SU-DHL-6 (cell line): ENCODE results near the gene NAT9.

Experiments
- EZH2phosphoT487 ChIP-seq: fragments of 200-600 bp; sonication (generic), shearing (Covaris generic); conservative IDR thresholded peaks from 2 replicates; pipeline ENCODE4 v1.6.1; 2018; ENCODE audit warnings: mild to moderate bottlenecking, antibody characterized with exemption, low read length, moderate library complexity, mixed read lengths
- TF ChIP-seq, protein P1 (sequence below): fragments of 200-600 bp; sonication (generic); IDR thresholded peaks from one replicate; pipeline ENCODE4 v1.5.1; 2017; ENCODE audit warnings: antibody characterized with exemption, mild to moderate bottlenecking, low read length, moderate library complexity; ENCODE audit not compliant: insufficient read depth, poor library complexity, severe bottlenecking

DNA sequence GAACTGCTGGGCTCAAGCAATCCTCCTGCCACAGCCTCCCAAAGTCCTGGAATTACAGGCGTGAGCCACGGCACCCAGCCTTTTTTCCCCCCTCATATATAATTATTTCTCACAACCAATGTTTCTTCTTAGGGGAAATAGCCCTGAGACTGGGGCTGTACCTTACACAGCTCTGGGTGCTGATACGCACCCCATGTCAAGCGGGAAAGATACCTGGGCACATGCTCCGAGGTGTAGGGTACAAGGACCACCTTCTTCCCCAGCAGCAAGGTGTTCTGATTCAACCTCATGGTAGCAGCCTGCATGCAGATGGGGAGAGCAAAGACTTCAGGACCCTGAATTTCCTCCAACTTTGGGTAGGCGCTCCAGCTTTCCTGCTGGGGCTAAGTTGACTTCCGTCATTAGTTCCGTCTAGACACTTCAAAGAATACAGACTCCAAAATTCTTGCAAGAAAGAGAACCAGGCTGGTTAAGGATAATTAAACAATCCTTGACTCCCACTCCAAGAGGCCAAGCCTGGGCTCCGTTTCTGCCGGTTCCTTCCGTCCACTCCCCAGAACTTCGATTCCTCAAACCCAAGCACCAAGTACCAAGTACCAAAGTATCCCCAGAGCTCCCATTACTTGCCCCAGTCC lies 619 bp downstream of the NAT9 start:
- TF ChIP-seq, protein P1, sequence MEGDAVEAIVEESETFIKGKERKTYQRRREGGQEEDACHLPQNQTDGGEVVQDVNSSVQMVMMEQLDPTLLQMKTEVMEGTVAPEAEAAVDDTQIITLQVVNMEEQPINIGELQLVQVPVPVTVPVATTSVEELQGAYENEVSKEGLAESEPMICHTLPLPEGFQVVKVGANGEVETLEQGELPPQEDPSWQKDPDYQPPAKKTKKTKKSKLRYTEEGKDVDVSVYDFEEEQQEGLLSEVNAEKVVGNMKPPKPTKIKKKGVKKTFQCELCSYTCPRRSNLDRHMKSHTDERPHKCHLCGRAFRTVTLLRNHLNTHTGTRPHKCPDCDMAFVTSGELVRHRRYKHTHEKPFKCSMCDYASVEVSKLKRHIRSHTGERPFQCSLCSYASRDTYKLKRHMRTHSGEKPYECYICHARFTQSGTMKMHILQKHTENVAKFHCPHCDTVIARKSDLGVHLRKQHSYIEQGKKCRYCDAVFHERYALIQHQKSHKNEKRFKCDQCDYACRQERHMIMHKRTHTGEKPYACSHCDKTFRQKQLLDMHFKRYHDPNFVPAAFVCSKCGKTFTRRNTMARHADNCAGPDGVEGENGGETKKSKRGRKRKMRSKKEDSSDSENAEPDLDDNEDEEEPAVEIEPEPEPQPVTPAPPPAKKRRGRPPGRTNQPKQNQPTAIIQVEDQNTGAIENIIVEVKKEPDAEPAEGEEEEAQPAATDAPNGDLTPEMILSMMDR: no peak
- TF ChIP-seq EZH2phosphoT487: no peak
